Peyer's patch (tissue), 4 donors: ENCODE measurements around the gene BEGAIN. TPM values are rescaled to one million over a fixed set of nuclear protein-coding genes. Genes with fewer than 3 reads are reported as not detected.

ENCODE experiments used
- DNase-seq, 3 donors: peaks; one replicate each; pipeline ENCODE4 v3.0.0-alpha.2; 2017 to 2019
- H3K27ac ChIP-seq, 4 donors: fragments of 200-600 bp; sonication (generic); one replicate each; pipeline ENCODE4 v1.5.1; 2016 to 2019
- H3K27me3 ChIP-seq, 2 donors: fragments of 200-600 bp; sonication (generic); one replicate each; pipeline ENCODE4 v1.5.1; 2019
- H3K36me3 ChIP-seq, 3 donors: fragments of 200-600 bp; sonication (generic); one replicate each; pipeline ENCODE4 v1.5.1; 2016 to 2019
- H3K4me1 ChIP-seq, 4 donors: fragments of 200-600 bp; sonication (generic); one replicate each; pipeline ENCODE4 v1.5.1; 2016 to 2019
- H3K4me3 ChIP-seq, 4 donors: fragments of 200-600 bp; sonication (generic); 1 replicate in 3 of 4; 2 replicates in 1 of 4; pipeline ENCODE4 v1.5.1; 2016 to 2019; ENCODE audit warnings: mild to moderate bottlenecking in 1 of 4
- H3K9me3 ChIP-seq, 4 donors: fragments of 200-600 bp; sonication (generic); one replicate each; pipeline ENCODE4 v1.5.1; 2016 to 2019; ENCODE audit warnings: mild to moderate bottlenecking in 1 of 4
- CTCF ChIP-seq, 6 experiments: fragments of 450-650 bp in 4 of 6; fragments of 200-600 bp in 2 of 6; sonication (generic) in 1 of 6; IDR thresholded peaks; one replicate each; pipeline ENCODE4 v1.5.1; 2017 to 2019; ENCODE audit warnings: antibody characterized with exemption in 6 of 6, mild to moderate bottlenecking in 3 of 6, moderate library complexity in 1 of 6
- POLR2A ChIP-seq, 2 donors: fragments of 450-650 bp; IDR thresholded peaks; one replicate each; pipeline ENCODE4 v1.5.1; 2017; ENCODE audit warnings: antibody characterized with exemption in 2 of 2, mild to moderate bottlenecking in 2 of 2, moderate library complexity in 2 of 2
- total RNA-seq, 4 donors: library from RNA; depleted of rRNA; stranded (reverse); fragments of >200 nt; gene quantifications; one replicate each; pipeline ENCODE4 v1.1.0, GENCODE V29; 2016

BEGAIN gene
- total RNA-seq, 4 donors from 2014 or later, result 1.6 to 31.8 (median 6.6) TPM; not detected in 1

DNA sequence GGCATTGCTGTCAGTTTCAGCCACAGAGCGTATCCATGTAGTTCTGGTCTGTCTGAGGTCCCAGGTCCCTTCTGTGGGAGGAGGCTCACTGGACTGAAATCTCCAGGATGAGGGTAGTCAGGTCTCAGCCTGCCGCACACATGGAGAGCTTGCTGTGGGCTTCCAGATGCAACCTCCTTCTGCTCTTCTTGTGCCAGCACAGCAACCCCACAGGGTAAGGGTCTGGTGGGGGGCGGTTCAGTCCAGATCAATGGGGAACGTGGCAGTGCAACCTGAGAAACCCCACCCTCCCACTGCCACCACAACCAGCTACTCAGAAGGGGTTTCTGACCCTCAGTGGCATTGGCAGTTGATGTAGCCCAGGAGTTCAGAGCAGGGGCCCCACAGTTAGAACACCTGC is 61.2 kb downstream of the BEGAIN start:
- Histone ChIP-seq H3K36me3 (peaks cover 0 to 19% (median 0%) of the 10 kb centered on the region in 3 donors), H3K4me1 (no peaks in the 10 kb centered on the region)
- peak in 2 of 3 donors; percentile 2 to 25 for DNase-seq

DNA sequence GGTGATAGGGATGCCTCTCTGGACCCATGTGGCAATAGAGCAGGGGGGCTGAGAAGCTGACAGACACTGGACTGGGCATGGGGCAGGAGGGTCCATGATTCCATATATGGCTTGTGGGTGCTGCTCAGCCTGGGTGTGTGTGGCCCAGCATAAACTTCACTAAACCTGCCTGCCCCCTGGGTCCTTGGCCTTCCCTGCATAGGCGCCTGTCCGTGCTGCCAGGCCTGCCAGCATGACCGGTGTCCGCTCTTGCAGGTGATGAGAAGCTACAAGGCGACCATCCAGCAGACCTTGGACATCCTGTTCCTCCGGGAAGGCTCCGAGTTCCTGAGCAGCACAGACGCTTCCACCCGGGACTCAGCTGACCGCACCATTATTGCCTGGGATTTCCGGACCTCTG is 61.6 kb downstream of the BEGAIN start:
- H3K4me1 ChIP-seq, result no peaks in the 10 kb centered on the region
- H3K27me3 ChIP-seq, result no peaks in the 10 kb centered on the region
- no peak overlapping the region for H3K27ac ChIP-seq
- no peaks in the 10 kb centered on the region for H3K9me3 ChIP-seq
- H3K36me3 ChIP-seq, result peaks cover 0 to 19% (median 0%) of the 10 kb centered on the region in 3 donors
- peak in 2 of 3 donors; percentile 11 to 31 for DNase-seq
- TF ChIP-seq POLR2A (IDR thresholded peaks at IDR 0.05), result no peak
- TF ChIP-seq CTCF (IDR thresholded peaks at IDR 0.05), result no peak
- H3K4me3 ChIP-seq, result no peak overlapping the region

More for the DNA sequence above, 61.2 kb downstream of the BEGAIN start:
- Histone ChIP-seq H3K27me3 (no peaks in the 10 kb centered on the region), H3K4me3 (no peak overlapping the region), H3K27ac (no peak overlapping the region), H3K9me3 (no peaks in the 10 kb centered on the region)
- TF ChIP-seq CTCF (IDR thresholded peaks at IDR 0.05) (no peak), POLR2A (IDR thresholded peaks at IDR 0.05) (no peak)

- DNase-seq, result peak in 2 of 3 donors; percentile 17 to 31
- TF ChIP-seq POLR2A (IDR thresholded peaks at IDR 0.05), result no peak
- TF ChIP-seq CTCF (IDR thresholded peaks at IDR 0.05), result peak in 4 of 6 experiments; percentile 27 to 47 (median 36)
- Histone ChIP-seq H3K27me3 (no peaks in the 10 kb centered on the region), H3K9me3 (no peaks in the 10 kb centered on the region), H3K4me1 (no peaks in the 10 kb centered on the region), H3K4me3 (no peak overlapping the region), H3K36me3 (peaks cover 0 to 19% (median 0%) of the 10 kb centered on the region in 3 donors), H3K27ac (no peak overlapping the region)
Measured at GRCh38 chr14:100524933-100525243, 62.3 kb downstream of the BEGAIN start.

DNA sequence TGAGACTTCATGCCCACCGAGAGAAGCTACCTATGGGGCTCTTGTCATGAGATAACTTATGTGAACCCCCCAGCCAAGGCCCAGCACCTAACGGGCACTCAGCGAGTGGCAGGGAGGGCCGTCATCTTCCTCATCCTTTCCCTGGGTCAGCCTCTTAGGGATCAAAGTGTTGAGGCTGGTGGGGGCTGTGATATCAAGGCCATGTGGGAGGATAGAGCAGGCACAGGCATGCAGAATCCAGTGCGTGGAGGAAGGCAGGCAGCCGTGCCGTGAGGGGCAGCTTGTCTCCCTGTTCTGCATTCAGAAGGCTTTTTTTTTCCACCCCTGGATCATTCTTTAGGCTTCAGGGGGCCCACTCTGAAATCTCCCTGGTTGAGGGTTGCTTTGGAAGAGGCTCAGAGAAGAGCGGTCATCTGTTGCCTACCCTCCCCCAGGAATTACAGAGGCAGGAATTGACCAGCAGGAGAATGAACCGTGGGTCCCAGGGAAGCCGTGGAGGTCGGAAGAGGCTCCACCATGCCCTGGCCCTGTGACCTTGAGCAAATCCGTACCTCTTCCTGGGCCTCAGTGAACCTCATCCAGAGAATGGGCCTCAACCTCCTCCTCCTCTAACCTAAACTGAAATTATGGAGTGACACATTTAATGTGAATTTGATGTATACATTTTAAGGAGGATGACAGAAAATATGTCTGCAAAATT is 62.8 kb downstream of the BEGAIN start:
- peak in 2 of 3 donors; percentile 6 to 21 for DNase-seq
- H3K27ac ChIP-seq, result no peak overlapping the region
- no peaks in the 10 kb centered on the region for H3K9me3 ChIP-seq
- no peak overlapping the region for H3K4me3 ChIP-seq
- H3K27me3 ChIP-seq, result no peaks in the 10 kb centered on the region
- TF ChIP-seq POLR2A (IDR thresholded peaks at IDR 0.05) (no peak), CTCF (IDR thresholded peaks at IDR 0.05) (no peak)
- H3K36me3 ChIP-seq, result peaks cover 0 to 15% (median 0%) of the 10 kb centered on the region in 3 donors
- H3K4me1 ChIP-seq, result no peaks in the 10 kb centered on the region

DNA sequence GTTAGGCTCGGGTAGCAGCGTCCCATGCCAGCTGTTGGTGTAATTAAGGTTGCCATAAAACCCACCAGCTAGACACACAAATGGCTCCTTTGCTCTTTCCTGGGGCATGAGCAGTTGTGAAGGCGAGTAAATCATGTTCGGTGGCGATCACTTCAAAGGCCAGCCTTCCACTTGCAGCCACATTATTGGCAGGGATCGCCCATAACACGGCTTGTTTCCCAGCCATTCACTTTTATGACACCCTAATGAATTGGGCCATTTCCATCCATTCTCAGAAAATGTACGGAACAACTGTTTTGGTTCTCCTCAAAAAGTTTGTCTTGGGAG is 63.4 kb downstream of the BEGAIN start:
- TF ChIP-seq POLR2A (IDR thresholded peaks at IDR 0.05) (no peak), CTCF (IDR thresholded peaks at IDR 0.05) (no peak)
- no peaks in the 10 kb centered on the region for H3K27me3 ChIP-seq
- H3K36me3 ChIP-seq, result peaks cover 0 to 11% (median 0%) of the 10 kb centered on the region in 3 donors
- no peak for DNase-seq
- H3K9me3 ChIP-seq, result no peaks in the 10 kb centered on the region
- no peak overlapping the region for H3K4me3 ChIP-seq
- H3K4me1 ChIP-seq, result no peaks in the 10 kb centered on the region
- H3K27ac ChIP-seq, result no peak overlapping the region
